Lung (tissue), 12 donors: ENCODE measurements around the gene MAP3K1. TPM values are rescaled to one million over a fixed set of nuclear protein-coding genes. Genes with fewer than 3 reads are reported as not detected.

Source experiments
- ATAC-seq: fragments of 200-7000 bp; cut with Tn5 transposase; one replicate; pipeline ENCODE4 v1.9.1; 2020; ENCODE audit warnings: moderate number of reproducible peaks; ENCODE audit not compliant: insufficient read depth, low FRiP score
- DNase-seq, 3 donors: peaks; one replicate each; pipeline ENCODE4 v3.0.0-alpha.2; 2013 to 2017
- H3K27ac ChIP-seq, 2 donors: one replicate each; pipeline ENCODE4 v1.5.1; 2013; ENCODE audit warnings: mild to moderate bottlenecking in 2 of 2, moderate library complexity in 2 of 2, control low read depth in 1 of 2, inconsistent platforms in 1 of 2, low read depth in 1 of 2, low read length in 1 of 2
- H3K27me3 ChIP-seq, 3 donors: one replicate each; pipeline ENCODE4 v1.5.1; 2013; ENCODE audit warnings: low read length in 2 of 3; ENCODE audit not compliant: control insufficient read depth in 3 of 3, insufficient read depth in 3 of 3
- H3K36me3 ChIP-seq, 4 donors: one replicate each; pipeline ENCODE4 v1.5.1; 2013; ENCODE audit warnings: low read length in 4 of 4, mild to moderate bottlenecking in 1 of 4, moderate library complexity in 1 of 4; ENCODE audit not compliant: control insufficient read depth in 4 of 4, insufficient read depth in 4 of 4
- H3K4me1 ChIP-seq, 5 donors: one replicate each; pipeline ENCODE4 v1.5.1; 2013; ENCODE audit warnings: low read length in 5 of 5, mild to moderate bottlenecking in 2 of 5, moderate library complexity in 1 of 5; ENCODE audit not compliant: control insufficient read depth in 5 of 5, insufficient read depth in 5 of 5
- H3K4me3 ChIP-seq: one replicate; pipeline ENCODE4 v1.5.1; 2013; ENCODE audit warnings: mild to moderate bottlenecking, control low read depth, moderate library complexity
- H3K9ac ChIP-seq, 2 donors: one replicate each; pipeline ENCODE4 v1.5.1; 2013; ENCODE audit warnings: low read length in 2 of 2, control low read depth in 1 of 2; ENCODE audit not compliant: insufficient read depth in 1 of 2
- H3K9me3 ChIP-seq, 4 donors: one replicate each; pipeline ENCODE4 v1.5.1; 2013; ENCODE audit warnings: low read length in 3 of 4, mild to moderate bottlenecking in 1 of 4, moderate library complexity in 1 of 4; ENCODE audit not compliant: control insufficient read depth in 4 of 4, insufficient read depth in 3 of 4
- WGBS, 2 donors: extraction: QIAGEN DNeasy Blood & Tissue Kit; methylation state at CpG; one replicate each; pipeline ENCODE4 v1.1.7; 2013; 5-methylcytosine and 5-hydroxymethylcytosine counted together
- polyA plus RNA-seq, 2 donors: library from polyadenylated mRNA; stranded (reverse); fragments of 200-250 nt; gene quantifications; one replicate each; pipeline ENCODE4 v1.2.1, GENCODE V29; 2013
- total RNA-seq, 2 donors: library from RNA; depleted of rRNA in 1 of 2; stranded (reverse); fragments of >200 nt in 1 of 2; gene quantifications; one replicate each; pipeline ENCODE4 v1.2.1, GENCODE V29; 2014 to 2021
- TF ChIP-seq, protein P1 (sequence below): IDR thresholded peaks from 2 replicates; pipeline ENCODE4 v1.5.1; 2012; ENCODE audit warnings: mild to moderate bottlenecking; ENCODE audit errors: control extremely low read depth, extremely low read depth
- donor health status: control.
- donor health status: control.
- donor health status: Bipolar disorder and iron deficiency.
- donor health status: healthy.
- donor health status: DM: yes; HTN: yes; CAD: no.

Gene MAP3K1
- total and polyA plus RNA-seq, 4 donors = 7.7 to 55.2 (median 16.0) TPM

DNA sequence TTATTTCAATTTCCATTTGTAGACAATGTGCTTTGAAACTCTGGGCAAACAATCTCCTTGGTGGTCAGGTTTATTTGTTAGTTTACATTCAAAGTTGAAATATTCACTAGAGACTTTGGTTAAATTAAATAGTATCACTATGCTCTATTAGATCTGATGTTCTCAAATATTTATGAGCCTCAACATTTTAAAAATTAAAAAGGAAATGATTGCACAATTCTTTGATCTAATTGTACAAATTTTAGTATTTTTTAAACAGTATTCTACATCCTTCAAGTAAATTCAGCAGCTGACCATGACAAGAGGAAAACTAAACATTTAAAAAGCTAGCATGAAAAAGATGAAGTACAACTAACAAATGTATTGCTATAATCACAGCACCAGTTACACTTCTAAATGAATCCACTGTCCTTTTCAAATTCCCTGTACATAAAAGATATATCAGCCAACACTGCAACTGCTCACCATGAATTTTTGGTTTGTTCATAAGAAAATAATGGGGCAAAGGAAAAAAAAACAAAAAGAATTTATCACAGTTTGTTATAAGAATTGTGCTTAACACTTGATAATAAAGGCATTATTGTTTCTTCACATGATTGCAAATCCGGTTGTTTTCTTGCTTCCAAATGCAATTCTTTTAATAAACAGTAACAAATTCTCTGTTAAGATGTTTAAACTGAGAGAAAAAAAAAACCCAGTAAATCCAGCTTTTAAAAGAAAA is 104.8 kb downstream of the MAP3K1 start:
- DNase-seq = no peak
- Histone ChIP-seq H3K4me3 (no peak overlapping the region), H3K9ac (no peak overlapping the region), H3K36me3 (peaks cover 13 to 22% (median 20%) of the 10 kb centered on the region in 4 donors), H3K9me3 (peaks cover 0 to 1% (median 0%) of the 10 kb centered on the region in 4 donors), H3K27me3 (no peaks in the 10 kb centered on the region), H3K27ac (no peak overlapping the region), H3K4me1 (no peaks in the 10 kb centered on the region)
- TF ChIP-seq, protein P1, sequence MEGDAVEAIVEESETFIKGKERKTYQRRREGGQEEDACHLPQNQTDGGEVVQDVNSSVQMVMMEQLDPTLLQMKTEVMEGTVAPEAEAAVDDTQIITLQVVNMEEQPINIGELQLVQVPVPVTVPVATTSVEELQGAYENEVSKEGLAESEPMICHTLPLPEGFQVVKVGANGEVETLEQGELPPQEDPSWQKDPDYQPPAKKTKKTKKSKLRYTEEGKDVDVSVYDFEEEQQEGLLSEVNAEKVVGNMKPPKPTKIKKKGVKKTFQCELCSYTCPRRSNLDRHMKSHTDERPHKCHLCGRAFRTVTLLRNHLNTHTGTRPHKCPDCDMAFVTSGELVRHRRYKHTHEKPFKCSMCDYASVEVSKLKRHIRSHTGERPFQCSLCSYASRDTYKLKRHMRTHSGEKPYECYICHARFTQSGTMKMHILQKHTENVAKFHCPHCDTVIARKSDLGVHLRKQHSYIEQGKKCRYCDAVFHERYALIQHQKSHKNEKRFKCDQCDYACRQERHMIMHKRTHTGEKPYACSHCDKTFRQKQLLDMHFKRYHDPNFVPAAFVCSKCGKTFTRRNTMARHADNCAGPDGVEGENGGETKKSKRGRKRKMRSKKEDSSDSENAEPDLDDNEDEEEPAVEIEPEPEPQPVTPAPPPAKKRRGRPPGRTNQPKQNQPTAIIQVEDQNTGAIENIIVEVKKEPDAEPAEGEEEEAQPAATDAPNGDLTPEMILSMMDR = no peak
- no peak for ATAC-seq
- 92% methylated on average over 1 of the region's 1 CpG for WGBS, 2 donors

DNA sequence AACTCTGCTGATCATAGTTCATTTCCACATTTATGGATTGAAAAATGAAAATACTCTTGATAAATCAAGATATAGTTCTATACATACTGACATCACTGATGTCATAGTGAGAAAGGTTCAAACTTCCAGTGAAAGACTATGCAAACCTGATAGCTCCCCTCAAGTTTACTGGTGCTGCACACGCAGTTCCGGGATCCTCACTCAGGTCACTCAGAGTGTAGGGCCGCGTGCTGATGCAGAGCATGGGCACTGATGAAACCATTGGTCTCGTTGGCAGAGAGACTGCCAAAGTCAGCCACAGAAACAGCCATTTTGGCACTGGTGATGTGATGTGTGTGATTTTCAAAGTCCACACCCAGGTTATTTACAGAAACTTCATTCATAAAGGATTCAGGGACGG is 107.6 kb downstream of the MAP3K1 start:
- no peak for DNase-seq
- 97% methylated on average over 6 of the region's 6 CpGs for WGBS, 2 donors
- peaks cover 12 to 44% (median 31%) of the 10 kb centered on the region in 4 donors for H3K36me3 ChIP-seq

DNA sequence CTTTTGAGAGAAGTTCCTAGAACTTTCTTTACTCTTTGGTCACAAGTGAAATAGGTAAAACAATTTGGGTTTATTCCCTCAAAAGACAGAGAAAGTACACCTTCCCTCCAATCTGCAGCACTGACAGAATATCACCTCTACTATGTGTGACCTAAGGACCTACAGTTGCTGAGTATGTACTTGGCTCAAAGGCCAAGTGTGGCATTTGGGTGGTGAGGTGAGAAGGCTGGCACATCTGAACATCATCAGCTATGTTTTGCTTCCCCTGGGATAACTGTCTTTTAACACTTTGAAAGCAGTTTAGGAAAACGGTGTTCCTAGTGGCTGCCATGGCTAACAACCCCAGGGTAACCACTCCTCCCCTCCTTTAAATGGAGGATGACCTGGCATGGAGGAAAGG is 119.0 kb downstream of the MAP3K1 start:
- H3K27me3 ChIP-seq = no peaks in the 10 kb centered on the region
- 93 to 97% methylated on average over 1 of the region's 1 CpG for WGBS, 2 donors
- TF ChIP-seq, protein P1 = no peak
- H3K9ac ChIP-seq = no peak overlapping the region
- ATAC-seq = no peak
- peaks cover 15 to 42% (median 34%) of the 10 kb centered on the region in 4 donors for H3K36me3 ChIP-seq
- no peaks in the 10 kb centered on the region for H3K4me1 ChIP-seq
- H3K9me3 ChIP-seq = no peaks in the 10 kb centered on the region
- no peak for DNase-seq
- no peak overlapping the region for H3K4me3 ChIP-seq
- no peak overlapping the region for H3K27ac ChIP-seq

More for the DNA sequence above, 107.6 kb downstream of the MAP3K1 start:
- Histone ChIP-seq H3K9me3 (peaks cover 0 to 1% (median 0%) of the 10 kb centered on the region in 4 donors), H3K4me3 (no peak overlapping the region), H3K9ac (no peak overlapping the region), H3K4me1 (no peaks in the 10 kb centered on the region), H3K27me3 (no peaks in the 10 kb centered on the region), H3K27ac (no peak overlapping the region)
- TF ChIP-seq, protein P1 = no peak
- ATAC-seq = no peak
